ENCODE data around the gene IQGAP3.

Gene IQGAP3

DNA sequence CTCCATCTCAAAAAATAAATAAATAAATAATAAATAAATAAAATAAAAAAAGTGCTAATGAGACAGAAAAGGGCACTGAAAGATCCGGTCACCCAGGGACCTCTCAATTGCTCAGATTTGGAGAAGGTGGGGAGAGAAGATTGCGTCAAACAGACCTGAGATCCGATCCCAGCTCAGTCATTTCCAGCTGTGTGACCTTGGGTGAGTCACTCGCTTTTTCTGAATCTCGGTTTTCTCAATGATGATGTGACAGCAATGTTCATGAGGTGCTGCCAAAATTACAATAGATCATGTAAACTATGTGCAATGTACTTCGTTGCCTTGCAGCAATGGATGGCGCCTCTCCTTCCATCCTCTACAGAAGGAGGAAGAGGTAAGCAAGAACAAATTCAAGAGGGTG is 60.7 kb downstream of the IQGAP3 start:
- H3K9ac ChIP-seq = no peak overlapping the region
- no peak overlapping the region for H3K27ac ChIP-seq
- H3K4me1 ChIP-seq = peaks cover 34 to 68% (median 47%) of the 10 kb centered on the region in 10 experiments
- no peaks in the 10 kb centered on the region for H3K9me3 ChIP-seq (replicated peaks in 1 of 11)
- no peaks in the 10 kb centered on the region for H3K27me3 ChIP-seq
- no peak for TF ChIP-seq Cebpa-rat (IDR thresholded peaks at IDR 0.05)
- H3K4me3 ChIP-seq = no peak overlapping the region
- peak overlapping the region in 5 of 11 experiments; percentile 11 to 98 (median 28); a peak in 4 of 22 replicates for H3K4me2 ChIP-seq
- no peaks in the 10 kb centered on the region for H3K36me3 ChIP-seq
- H4K20me1 ChIP-seq = no peaks in the 10 kb centered on the region

DNA sequence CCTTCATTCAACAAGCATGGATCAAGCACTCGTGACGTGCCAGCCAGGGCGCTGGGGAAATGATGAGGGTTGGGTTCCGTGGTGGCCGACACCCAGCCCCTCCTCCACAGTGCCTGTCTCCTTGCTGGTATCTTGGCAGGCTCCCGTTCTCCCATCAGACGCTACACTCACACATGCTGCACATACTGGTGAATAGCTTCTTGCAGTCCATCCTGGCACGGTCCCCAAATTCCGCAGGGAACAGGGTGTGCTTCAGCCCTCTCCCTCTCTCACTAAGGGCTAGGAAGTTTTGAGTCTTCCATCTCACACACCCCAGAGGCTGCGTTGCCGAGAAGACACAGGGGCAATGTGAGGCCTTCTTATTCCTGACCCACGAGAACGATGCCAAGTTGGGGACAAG is 61.7 kb downstream of the IQGAP3 start:
- no peaks in the 10 kb centered on the region for H3K27me3 ChIP-seq
- TF ChIP-seq Cebpa-rat (IDR thresholded peaks at IDR 0.05) = no peak
- peak overlapping the region in 2 of 11 experiments; percentile 6 to 23; a peak in 2 of 22 replicates for H3K27ac ChIP-seq

DNA sequence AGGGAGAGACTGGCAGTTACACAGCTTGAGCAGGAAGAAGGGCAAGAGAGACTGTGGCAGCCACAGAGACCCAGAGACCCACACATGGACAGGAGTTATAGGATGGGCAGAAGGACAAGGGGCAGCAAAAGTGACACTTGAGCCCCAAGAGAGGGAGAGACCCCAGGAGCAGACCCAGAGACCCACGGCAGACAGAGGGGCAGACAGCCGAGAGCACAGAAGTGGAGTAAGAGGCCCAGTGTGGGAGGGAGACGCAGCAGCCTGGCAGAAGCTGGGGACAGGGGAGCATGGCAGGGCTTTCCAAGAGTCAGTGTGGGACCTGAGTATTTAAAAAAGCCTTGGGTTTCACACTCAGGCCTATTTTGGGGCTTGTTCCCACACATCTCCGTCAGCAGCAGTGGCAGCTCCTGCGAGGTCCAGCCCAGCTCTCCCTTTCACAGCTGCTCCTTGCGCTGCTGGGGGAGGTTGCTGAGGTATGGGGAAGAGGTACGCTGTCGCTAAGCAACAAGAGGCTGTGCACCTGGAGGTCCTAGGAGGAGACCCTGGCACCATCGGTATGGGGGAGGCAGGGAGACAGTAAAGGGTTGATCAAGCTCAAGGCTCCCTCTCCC is 62.8 kb downstream of the IQGAP3 start:
- Histone ChIP-seq H3K27me3 (no peaks in the 10 kb centered on the region), H3K9ac (peak overlapping the region in 2 of 11 experiments; percentile 39 to 62; a peak in 3 of 22 replicates), H3K4me3 (no peak overlapping the region), H3K9me3 (replicated peaks in 1 of 11) (no peaks in the 10 kb centered on the region), H3K36me3 (no peaks in the 10 kb centered on the region), H3K4me2 (peak overlapping the region; percentile 68 to 98 (median 90); a peak in 21 of 22 replicates), H3K4me1 (peaks cover 51 to 69% (median 64%) of the 10 kb centered on the region in 10 experiments), H4K20me1 (no peaks in the 10 kb centered on the region), H3K27ac (peak overlapping the region; percentile 12 to 99 (median 63); a peak in 16 of 22 replicates)
- TF ChIP-seq Cebpa-rat (IDR thresholded peaks at IDR 0.05) = no peak

More for the DNA sequence above, 61.7 kb downstream of the IQGAP3 start:
- peak overlapping the region in 6 of 11 experiments; percentile 2 to 98 (median 56); a peak in 2 of 22 replicates for H3K4me2 ChIP-seq
- H3K4me1 ChIP-seq = peaks cover 43 to 68% (median 56%) of the 10 kb centered on the region in 10 experiments
- no peaks in the 10 kb centered on the region for H3K36me3 ChIP-seq
- no peaks in the 10 kb centered on the region for H3K9me3 ChIP-seq (replicated peaks in 1 of 11)
- no peaks in the 10 kb centered on the region for H4K20me1 ChIP-seq
- no peak overlapping the region for H3K9ac ChIP-seq
- no peak overlapping the region for H3K4me3 ChIP-seq

DNA sequence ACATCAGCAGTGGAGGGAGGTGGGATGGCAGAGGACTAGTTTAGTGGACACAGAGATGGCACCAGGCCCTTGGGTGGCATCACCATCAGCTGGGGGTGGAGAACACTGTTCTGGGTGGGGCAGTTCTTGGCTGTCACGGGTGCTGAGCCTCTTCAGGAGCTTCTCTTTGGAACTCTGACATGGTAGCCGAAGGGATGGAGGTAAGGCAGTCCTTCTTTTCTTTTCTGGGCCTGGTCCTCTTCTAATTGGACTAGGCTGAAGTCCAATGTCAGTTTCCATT is 63.5 kb downstream of the IQGAP3 start:
- no peak for TF ChIP-seq Cebpa-rat (IDR thresholded peaks at IDR 0.05)
- no peaks in the 10 kb centered on the region for H3K27me3 ChIP-seq
- H3K27ac ChIP-seq = peak overlapping the region; percentile 12 to 99 (median 63); a peak in 18 of 22 replicates

DNA sequence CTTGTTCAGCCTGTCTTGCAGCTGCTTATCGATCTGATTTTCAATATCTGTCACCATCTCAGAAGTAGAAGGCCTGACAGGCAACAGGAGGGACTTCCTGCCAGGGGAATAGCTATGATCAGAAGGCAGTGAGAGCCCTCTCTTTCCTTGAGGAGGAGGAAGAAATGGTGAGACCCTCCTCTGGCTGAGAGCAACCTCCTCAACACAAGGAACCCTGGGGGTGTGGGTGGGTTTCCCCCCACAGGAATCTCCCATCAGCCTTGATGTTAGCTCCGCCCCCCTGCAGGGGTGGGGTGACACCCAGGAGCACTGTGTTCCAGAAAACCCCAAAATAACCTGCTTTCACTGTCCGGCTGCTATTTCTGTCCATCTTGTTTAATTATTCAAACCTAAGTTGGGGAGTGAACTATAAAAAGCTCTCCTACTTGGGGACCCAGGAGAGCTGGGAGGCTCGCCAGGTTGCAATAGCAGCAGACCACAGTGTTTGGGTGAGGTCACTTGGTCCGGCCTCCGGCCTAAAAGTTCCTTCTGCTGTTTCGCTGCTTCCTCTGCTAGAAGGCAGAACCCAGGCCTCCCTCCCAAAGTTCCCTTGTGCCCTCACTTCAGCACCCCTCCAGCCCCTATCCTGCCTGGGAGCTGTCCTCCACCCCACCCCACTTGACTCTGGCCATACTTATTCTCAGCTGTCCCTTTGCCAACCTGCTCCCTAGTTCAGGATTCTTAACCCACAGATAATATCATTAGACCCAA is 64.0 kb downstream of the IQGAP3 start:
- no peaks in the 10 kb centered on the region for H3K27me3 ChIP-seq
- H3K4me3 ChIP-seq = no peak overlapping the region
- H3K9ac ChIP-seq = peak overlapping the region; percentile 6 to 67 (median 46); a peak in 17 of 22 replicates
- TF ChIP-seq Cebpa-rat (IDR thresholded peaks at IDR 0.05) = no peak
- H3K4me2 ChIP-seq = peak overlapping the region; percentile 68 to 98 (median 90)
- no peaks in the 10 kb centered on the region for H3K9me3 ChIP-seq (replicated peaks in 1 of 11)
- peaks cover 62 to 80% (median 75%) of the 10 kb centered on the region in 10 experiments for H3K4me1 ChIP-seq
- H3K36me3 ChIP-seq = no peaks in the 10 kb centered on the region
- no peaks in the 10 kb centered on the region for H4K20me1 ChIP-seq
- peak overlapping the region; percentile 44 to 99 (median 65) for H3K27ac ChIP-seq

More for the DNA sequence above, 63.5 kb downstream of the IQGAP3 start:
- Histone ChIP-seq H3K4me3 (no peak overlapping the region), H3K36me3 (no peaks in the 10 kb centered on the region), H4K20me1 (no peaks in the 10 kb centered on the region), H3K9ac (peak overlapping the region in 4 of 11 experiments; percentile 39 to 66 (median 64); a peak in 6 of 22 replicates), H3K4me1 (peaks cover 57 to 75% (median 70%) of the 10 kb centered on the region in 10 experiments), H3K4me2 (peak overlapping the region; percentile 68 to 98 (median 90)), H3K9me3 (replicated peaks in 1 of 11) (no peaks in the 10 kb centered on the region)

DNA sequence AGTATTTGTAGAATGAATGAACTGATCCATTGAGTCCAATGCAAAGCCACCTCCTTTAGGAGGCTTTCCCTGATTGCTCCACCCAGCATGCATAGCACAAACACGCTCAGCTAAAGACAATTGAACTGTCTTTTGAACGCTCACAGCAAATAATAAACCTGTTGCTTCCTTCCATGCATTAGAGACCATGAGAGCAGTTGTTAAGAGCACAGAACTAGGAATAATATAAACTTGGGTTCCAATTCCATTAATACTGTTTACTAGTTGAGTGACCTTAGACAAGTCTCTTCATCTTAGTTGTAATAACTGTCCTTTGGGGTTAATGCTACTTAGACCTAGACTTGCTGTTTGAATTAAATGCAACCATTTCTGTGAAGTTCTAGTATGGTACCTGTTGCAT is 65.9 kb downstream of the IQGAP3 start:
- Histone ChIP-seq H3K9me3 (replicated peaks in 1 of 11) (no peaks in the 10 kb centered on the region), H3K9ac (no peak overlapping the region), H3K4me1 (peaks cover 81 to 95% (median 87%) of the 10 kb centered on the region in 10 experiments), H3K36me3 (no peaks in the 10 kb centered on the region), H3K4me3 (no peak overlapping the region), H3K27ac (peak overlapping the region in 9 of 11 experiments; percentile 95 to 100 (median 99); a peak in 12 of 22 replicates), H4K20me1 (no peaks in the 10 kb centered on the region), H3K27me3 (no peaks in the 10 kb centered on the region), H3K4me2 (peak overlapping the region; percentile 83 to 98 (median 92))
- TF ChIP-seq Cebpa-rat (IDR thresholded peaks at IDR 0.05) = no peak

DNA sequence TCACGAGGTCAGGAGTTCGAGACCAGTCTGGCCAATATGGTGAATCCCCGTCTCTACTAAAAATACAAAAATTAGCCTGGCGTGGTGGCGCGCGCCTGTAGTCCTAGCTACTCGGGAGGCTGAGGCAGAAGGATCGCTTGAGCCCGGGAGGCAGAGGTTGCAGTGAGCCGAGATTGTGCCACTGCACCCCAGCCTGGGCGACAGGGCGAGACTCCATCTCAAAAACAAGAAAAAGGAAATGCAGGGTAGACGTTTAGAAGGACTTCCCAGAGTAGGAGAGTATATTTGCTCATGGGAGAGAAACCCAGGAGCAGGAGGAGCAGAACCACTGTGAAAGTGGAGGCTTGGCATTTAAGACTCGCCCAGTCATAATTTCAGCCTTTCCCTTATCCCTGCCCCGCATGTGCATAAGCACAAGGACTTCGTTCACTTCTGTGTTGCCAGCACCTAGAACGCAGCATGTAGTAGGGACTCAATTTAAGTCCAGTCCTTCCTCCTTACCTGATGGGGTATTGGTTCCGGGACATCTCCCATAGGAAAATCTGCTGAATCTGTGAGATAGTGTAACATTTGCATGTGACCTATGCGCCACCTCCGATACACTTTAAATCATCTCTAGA is 66.6 kb downstream of the IQGAP3 start:
- Histone ChIP-seq H3K9ac (peak overlapping the region; percentile 93 to 100 (median 98)), H3K9me3 (replicated peaks in 1 of 11) (no peaks in the 10 kb centered on the region), H3K36me3 (no peaks in the 10 kb centered on the region), H4K20me1 (no peaks in the 10 kb centered on the region), H3K4me2 (peak overlapping the region; percentile 83 to 98 (median 92)), H3K27ac (peak overlapping the region; percentile 95 to 100 (median 99)), H3K27me3 (no peaks in the 10 kb centered on the region), H3K4me3 (peak overlapping the region; percentile 3 to 51 (median 28); a peak in 13 of 20 replicates), H3K4me1 (peaks cover 82 to 92% (median 87%) of the 10 kb centered on the region in 10 experiments)
- TF ChIP-seq Cebpa-rat (IDR thresholded peaks at IDR 0.05) = no peak

DNA sequence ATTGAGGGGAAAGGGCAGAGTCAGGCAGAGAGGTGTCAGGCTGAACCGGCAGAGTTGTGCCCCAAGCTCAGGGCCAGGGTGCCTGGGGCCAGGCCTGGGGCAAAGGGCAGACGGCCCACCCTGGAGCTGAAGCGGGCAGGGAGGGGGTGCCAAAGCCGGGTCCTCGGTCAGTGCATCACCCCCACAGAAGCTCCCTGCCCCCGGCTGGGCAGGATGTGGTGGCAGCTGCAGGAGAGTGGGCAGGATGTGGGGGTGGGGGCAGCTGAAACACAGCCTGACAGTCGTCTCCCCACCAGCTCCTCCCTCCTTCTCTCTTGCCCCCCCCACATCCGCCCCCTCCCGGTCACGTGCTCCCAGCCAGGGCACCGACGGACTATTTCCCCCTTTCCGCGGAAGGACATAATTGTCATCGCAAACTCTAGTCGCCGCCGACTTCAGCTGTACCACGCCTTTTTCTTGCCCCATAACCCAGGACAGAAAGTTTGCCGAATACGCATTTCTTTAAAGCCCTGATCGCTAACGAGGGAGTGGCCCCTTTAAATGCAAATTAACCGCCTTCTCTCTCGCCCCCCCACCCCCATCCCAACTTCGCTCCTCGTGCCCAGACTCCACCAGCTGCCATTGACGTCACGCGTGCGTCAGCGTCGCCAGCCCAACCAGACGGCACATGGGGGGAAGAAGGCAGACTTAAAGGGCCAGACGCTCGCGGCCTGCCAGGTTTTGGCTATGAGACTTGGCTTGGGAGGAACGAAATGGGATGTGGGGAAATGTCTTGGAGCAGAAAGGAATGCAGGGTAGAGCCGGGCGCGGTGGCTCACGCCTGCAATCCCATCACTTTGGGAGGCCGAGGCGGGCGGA is 67.3 kb downstream of the IQGAP3 start:
- Histone ChIP-seq H3K4me2 (peak overlapping the region; percentile 86 to 98 (median 94)), H3K27me3 (no peaks in the 10 kb centered on the region), H3K4me3 (peak overlapping the region; percentile 32 to 99 (median 76); a peak in 18 of 20 replicates), H3K9me3 (replicated peaks in 1 of 11) (no peaks in the 10 kb centered on the region), H3K36me3 (no peaks in the 10 kb centered on the region), H3K4me1 (peaks cover 79 to 84% (median 83%) of the 10 kb centered on the region in 10 experiments), H3K27ac (peak overlapping the region; percentile 95 to 100 (median 99)), H4K20me1 (peaks cover 0 to 5% (median 4%) of the 10 kb centered on the region in 11 experiments; a peak in 8 of 22 replicates), H3K9ac (peak overlapping the region; percentile 93 to 100 (median 98))
- TF ChIP-seq Cebpa-rat (IDR thresholded peaks at IDR 0.05) = no peak
